Osteoblast (primary cell): ENCODE results near the gene FAM13A. TPM values are rescaled to one million over a fixed set of nuclear protein-coding genes. Genes with fewer than 3 reads are reported as not detected.

Source experiments
- DNase-seq: peaks from one replicate; pipeline ENCODE4 v3.0.0; 2011; ENCODE audit warnings: low spot score, mixed read lengths; ENCODE audit not compliant: insufficient read length; ENCODE audit errors: missing footprints
- H2AFZ ChIP-seq: 2 replicates; pipeline ENCODE4 v1.6.0; 2011; ENCODE audit warnings: mild to moderate bottlenecking, low read length
- H3K27ac ChIP-seq: 2 replicates; pipeline ENCODE4 v1.5.1; 2011; ENCODE audit warnings: mild to moderate bottlenecking, low read depth, low read length, moderate library complexity
- H3K27me3 ChIP-seq: 2 replicates; pipeline ENCODE4 v1.6.0; 2012; ENCODE audit warnings: mild to moderate bottlenecking, control low read depth, inconsistent platforms, low read length, moderate library complexity; ENCODE audit not compliant: insufficient read depth
- H3K36me3 ChIP-seq: 2 replicates; pipeline ENCODE4 v1.5.1; 2011; ENCODE audit warnings: mild to moderate bottlenecking, low read length, control low read depth, moderate library complexity; ENCODE audit not compliant: insufficient read depth
- H3K4me1 ChIP-seq: 2 replicates; pipeline ENCODE4 v1.5.1; 2011; ENCODE audit warnings: mild to moderate bottlenecking, low read length, control low read depth, moderate library complexity; ENCODE audit not compliant: insufficient read depth
- H3K4me2 ChIP-seq: 2 replicates; pipeline ENCODE4 v1.6.0; 2011; ENCODE audit warnings: mild to moderate bottlenecking, low read length; ENCODE audit not compliant: insufficient read depth
- H3K4me3 ChIP-seq: fragments of 200-600 bp; sonication (generic); 3 replicates; pipeline ENCODE4 v1.5.1; 2012; ENCODE audit warnings: mild to moderate bottlenecking, low read length, inconsistent platforms; ENCODE audit not compliant: insufficient read depth
- H3K79me2 ChIP-seq: 2 replicates; pipeline ENCODE4 v1.6.0; 2012; ENCODE audit warnings: mild to moderate bottlenecking, low read length, control low read depth, inconsistent platforms; ENCODE audit not compliant: insufficient read depth
- H3K9me3 ChIP-seq: 2 replicates; pipeline ENCODE4 v1.5.1; 2011; ENCODE audit warnings: low read depth, low read length, control low read depth
- H4K20me1 ChIP-seq: 2 replicates; pipeline ENCODE4 v1.6.0; 2012; ENCODE audit warnings: mild to moderate bottlenecking, low read length, control low read depth; ENCODE audit not compliant: insufficient read depth
- CTCF ChIP-seq: IDR thresholded peaks from 2 replicates; pipeline ENCODE4 v1.5.1; 2011; ENCODE audit warnings: mild to moderate bottlenecking, low read depth, low read length, moderate library complexity; ENCODE audit errors: extremely low read depth
- total RNA-seq: library from RNA; depleted of rRNA; stranded (reverse); fragments of >200 nt; gene quantifications from 2 replicates; pipeline ENCODE4 v1.2.3, GENCODE V29; 2012

FAM13A gene
- total RNA-seq, 1 donor: 18.8 TPM

GRCh38 chr4:88830598-88830997, 226.4 kb downstream of the FAM13A start:
- Histone ChIP-seq H3K27ac (no peak overlapping the region), H3K36me3 (no peaks in the 10 kb centered on the region), H3K4me3 (no peak overlapping the region), H3K79me2 (no peaks in the 10 kb centered on the region), H4K20me1 (no peaks in the 10 kb centered on the region), H2AFZ (no peak overlapping the region), H3K4me2 (no peak overlapping the region), H3K9me3 (no peaks in the 10 kb centered on the region), H3K4me1 (no peaks in the 10 kb centered on the region), H3K27me3 (no peaks in the 10 kb centered on the region)
- no peak for DNase-seq
- TF ChIP-seq CTCF: no peak

- H3K4me2 ChIP-seq: no peak overlapping the region
- no peaks in the 10 kb centered on the region for H3K36me3 ChIP-seq
- no peak overlapping the region for H3K27ac ChIP-seq
- H3K27me3 ChIP-seq: no peaks in the 10 kb centered on the region
- no peaks in the 10 kb centered on the region for H3K79me2 ChIP-seq
- H4K20me1 ChIP-seq: no peaks in the 10 kb centered on the region
- no peaks in the 10 kb centered on the region for H3K9me3 ChIP-seq
- H3K4me1 ChIP-seq: peaks cover 3% of the 10 kb centered on the region
- TF ChIP-seq CTCF: no peak
- DNase-seq: no peak
- H3K4me3 ChIP-seq: no peak overlapping the region
- H2AFZ ChIP-seq: no peak overlapping the region
Observed at GRCh38 chr4:88828842-88829571, 228.0 kb downstream of the FAM13A start.

- Histone ChIP-seq H3K36me3 (no peaks in the 10 kb centered on the region), H4K20me1 (no peaks in the 10 kb centered on the region), H3K4me3 (no peak overlapping the region), H3K27ac (no peak overlapping the region), H3K4me1 (peaks cover 6% of the 10 kb centered on the region), H3K27me3 (no peaks in the 10 kb centered on the region), H3K4me2 (no peak overlapping the region), H3K9me3 (no peaks in the 10 kb centered on the region), H2AFZ (no peak overlapping the region), H3K79me2 (no peaks in the 10 kb centered on the region)
- DNase-seq: no peak
- no peak for TF ChIP-seq CTCF
Observed at GRCh38 chr4:88827442-88827841, 229.5 kb downstream of the FAM13A start.

- H3K27me3 ChIP-seq: no peaks in the 10 kb centered on the region
- H2AFZ ChIP-seq: no peak overlapping the region
- H3K36me3 ChIP-seq: no peaks in the 10 kb centered on the region
- DNase-seq: no peak
- H3K4me1 ChIP-seq: peaks cover 12% of the 10 kb centered on the region
- no peaks in the 10 kb centered on the region for H3K9me3 ChIP-seq
- H4K20me1 ChIP-seq: no peaks in the 10 kb centered on the region
- H3K4me2 ChIP-seq: no peak overlapping the region
- no peak for TF ChIP-seq CTCF
- H3K79me2 ChIP-seq: no peaks in the 10 kb centered on the region
- no peak overlapping the region for H3K4me3 ChIP-seq
- H3K27ac ChIP-seq: no peak overlapping the region
Observed at GRCh38 chr4:88826771-88827170, 230.2 kb downstream of the FAM13A start.
